GM19193 (cell line): Measurements from ENCODE around the gene ABCC8.

Experiments used
- POLR2A ChIP-seq: IDR thresholded peaks from 4 replicates; pipeline ENCODE4 v1.6.1; 2011; ENCODE audit not compliant: insufficient read depth, insufficient read length; ENCODE audit errors: extremely low read depth

The ABCC8 gene

DNA sequence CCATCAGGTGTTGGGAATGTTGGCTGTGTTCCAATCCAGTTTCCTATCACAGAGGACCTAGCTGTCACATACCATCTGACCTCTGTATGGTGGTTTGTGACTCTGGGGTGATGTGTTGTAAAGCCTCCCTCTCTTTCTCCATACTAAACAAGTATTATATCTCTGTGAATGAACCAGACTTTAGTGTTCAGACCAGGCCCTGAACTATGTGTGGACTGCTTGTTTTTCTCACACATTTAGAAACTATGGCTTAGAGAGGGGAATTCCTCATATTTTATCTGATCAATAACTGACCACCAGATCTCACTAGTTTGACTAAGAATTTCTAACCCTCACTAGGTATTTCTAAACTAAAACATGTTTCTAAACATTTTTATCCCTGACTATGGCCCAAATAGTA is 107.6 kb downstream of the ABCC8 start:
- no peak for TF ChIP-seq POLR2A

DNA sequence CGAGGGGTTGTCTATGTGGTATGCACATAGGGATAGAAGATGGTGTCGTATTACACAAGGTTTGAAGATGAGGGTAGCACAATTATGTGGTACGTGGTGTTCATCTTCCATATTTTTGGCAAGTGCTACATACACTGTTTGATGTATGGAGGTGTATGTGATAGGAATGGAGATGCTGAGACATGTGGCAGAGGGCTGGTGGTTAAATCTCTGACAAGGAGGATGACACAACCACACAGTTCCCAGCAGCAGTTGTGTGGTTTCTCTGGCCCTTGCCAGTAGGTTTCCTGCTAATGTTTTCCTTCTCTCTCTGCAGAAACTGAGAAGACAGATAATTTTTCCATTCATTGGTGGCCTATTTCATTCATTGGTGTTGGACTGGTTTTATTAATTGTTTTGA is 108.1 kb downstream of the ABCC8 start:
- TF ChIP-seq POLR2A, result no peak

DNA sequence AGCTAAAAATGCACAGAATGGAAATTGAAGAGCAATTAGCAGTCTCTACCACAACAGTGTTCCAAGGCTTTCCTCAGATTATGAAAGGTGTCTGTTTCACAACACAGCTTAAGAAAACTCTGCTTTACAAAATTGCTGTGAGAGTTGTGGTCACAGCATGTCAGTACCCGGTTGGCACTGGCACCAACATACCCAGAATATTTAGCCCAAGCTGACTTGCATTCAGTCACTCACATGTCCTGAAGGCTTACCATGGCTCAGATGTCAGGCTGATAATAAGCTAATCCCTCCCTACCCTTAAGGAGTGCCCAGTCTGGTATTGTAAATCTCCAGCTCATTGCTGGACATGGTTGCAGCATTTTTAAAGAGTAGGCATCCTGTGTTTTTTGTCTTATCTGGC is 110.2 kb downstream of the ABCC8 start:
- no peak for TF ChIP-seq POLR2A

DNA sequence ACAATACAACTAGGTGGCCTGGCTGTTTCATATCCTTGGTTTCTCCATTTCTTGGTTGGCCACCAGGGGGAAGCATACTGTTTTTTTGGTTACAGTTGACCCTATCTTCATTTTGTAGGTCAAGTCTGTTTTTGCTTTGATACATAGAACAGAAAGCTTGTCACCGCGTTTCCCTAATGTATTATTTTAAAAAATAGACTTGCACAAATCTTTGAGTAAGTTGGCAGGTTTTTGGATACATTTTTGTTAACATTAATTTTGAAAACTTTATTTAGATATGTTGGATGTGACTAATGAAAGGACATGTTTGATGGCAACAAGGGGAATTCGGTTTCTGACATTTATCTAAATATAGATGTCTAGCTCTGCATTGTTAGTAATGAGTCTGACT is 122.0 kb downstream of the ABCC8 start:
- no peak for TF ChIP-seq POLR2A

DNA sequence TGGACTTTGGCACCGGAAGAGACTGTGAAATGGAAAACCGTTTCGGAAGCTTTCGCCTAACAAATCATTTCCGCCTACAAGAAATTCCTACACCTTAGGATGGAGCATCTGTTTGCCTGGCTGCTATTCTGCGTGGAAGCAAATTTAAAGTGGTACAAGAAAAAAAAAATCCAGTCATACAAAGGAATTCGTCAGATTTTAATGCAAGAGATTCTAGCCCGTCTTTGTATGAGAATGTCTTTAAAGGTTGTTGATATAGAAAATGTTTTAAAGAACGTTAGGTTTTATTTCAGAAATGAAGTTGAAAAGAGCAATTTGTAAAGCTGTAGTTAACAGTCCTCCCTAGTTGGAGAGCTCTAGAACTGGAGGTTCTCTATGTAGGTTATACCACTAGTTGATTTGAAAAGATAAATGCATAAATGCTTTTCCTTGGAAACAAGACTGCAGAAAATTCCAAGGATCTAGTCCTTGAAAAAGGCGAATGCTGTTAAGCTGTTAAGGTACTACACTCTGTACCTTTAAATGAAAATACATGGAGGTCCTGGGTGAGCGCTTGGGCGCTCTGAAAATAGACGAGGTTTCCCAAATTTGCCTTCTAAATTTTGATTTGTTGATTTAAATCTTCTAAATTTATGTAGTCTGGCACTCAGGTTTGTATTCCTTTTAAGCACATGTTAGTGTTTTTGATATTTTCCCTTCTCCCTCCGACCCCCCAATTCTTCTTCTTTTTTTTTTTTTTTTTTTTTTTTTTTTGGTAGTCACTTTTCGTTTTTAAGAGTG is 122.6 kb downstream of the ABCC8 start:
- TF ChIP-seq POLR2A, result no peak

DNA sequence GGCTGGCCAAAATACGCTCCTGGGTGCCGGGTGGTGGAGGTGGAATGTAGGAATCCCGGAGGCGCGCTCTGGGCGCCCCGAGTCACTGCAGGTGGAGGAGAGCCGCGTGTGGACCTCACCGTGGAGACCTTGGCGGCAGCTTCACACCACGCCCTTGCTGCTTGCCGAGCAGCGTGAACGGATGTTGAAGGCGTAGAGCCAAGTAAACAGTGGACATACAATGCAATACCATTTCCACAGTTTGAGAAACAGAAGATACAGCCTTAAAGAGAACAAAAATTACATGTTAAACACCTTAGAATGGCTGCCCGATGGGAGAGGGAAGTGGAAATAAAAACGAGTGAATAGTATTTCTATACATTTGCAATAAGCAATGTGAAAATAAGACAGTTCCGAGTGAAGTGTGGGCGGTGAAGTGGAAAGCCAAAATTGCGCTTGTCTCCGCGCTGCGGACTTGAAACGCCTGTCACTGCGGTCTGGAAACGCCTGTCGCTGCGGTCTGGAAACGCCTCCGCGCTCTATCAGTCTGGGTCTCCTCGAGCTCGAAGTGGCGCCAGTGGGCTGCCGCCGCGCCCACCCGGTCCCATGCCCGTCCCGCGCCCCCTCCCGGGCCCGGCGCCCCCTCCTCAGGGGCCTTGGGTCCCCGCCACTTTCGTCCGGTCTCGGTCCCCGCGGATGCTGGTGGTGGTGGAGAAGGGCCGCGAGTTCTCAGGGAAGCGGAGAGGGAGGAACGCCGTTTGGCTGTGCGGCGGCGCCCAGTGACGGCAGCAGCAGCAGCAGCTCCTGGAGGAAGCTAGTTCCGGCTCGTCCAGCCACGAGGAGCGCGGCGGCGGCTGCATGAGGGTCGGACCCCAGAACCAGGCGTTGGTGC is 123.5 kb downstream of the ABCC8 start:
- TF ChIP-seq POLR2A, result no peak

DNA sequence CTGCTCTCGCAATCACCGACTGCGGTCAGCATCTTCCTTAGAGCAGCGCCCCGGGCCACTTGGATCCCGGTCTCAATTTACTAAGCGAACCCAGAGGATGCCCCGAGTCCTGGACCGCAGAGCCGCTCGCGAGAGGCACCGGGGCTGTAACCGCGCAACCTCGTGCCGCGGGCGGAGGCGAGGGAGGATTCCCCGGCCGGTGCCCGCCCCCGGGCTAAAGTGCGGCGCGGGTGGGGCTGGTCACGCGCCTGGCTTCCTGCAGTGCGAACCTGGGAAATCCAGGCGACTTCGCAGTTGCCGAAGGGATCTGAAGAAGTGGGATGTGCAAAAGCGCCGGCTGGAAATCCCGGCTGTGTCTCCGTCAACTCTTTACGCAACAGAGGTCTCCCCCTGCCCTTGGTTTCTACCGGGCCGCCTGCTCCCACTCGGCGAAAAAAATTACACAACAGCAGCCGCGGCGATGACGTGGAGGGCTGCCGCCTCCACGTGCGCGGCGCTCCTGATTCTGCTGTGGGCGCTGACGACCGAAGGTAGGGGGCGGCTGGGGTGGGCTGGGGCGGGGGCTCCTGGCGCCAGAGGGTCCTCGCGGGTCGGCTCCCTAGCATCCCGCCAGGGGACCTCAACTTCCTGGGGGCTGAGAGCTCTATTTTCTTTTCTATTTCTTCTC is 125.0 kb downstream of the ABCC8 start, which contains the start of gene NCR3LG1:
Gene NCR3LG1 (plus strand): TSS at position 291 of the 667 bp plus-strand sequence. CDS start 170 bp downstream, at position 461.
- TF ChIP-seq POLR2A, result no peak

DNA sequence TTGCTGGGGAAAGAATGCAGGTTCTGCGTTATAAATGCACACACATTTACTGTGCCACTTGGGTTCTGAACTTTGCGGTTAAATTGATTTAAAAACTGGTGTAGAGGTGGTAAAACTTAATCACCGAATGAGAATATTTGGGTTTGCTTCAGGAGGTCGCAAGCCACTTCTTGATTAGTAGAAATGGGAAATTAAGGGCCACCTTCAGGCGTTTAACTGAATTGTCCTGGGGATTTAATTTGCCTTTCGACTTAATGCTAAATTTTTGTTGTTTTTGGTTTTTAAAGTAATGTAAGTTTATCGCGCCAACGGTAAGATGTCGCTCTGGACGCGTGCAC is 125.5 kb downstream of the ABCC8 start:
- no peak for TF ChIP-seq POLR2A

DNA sequence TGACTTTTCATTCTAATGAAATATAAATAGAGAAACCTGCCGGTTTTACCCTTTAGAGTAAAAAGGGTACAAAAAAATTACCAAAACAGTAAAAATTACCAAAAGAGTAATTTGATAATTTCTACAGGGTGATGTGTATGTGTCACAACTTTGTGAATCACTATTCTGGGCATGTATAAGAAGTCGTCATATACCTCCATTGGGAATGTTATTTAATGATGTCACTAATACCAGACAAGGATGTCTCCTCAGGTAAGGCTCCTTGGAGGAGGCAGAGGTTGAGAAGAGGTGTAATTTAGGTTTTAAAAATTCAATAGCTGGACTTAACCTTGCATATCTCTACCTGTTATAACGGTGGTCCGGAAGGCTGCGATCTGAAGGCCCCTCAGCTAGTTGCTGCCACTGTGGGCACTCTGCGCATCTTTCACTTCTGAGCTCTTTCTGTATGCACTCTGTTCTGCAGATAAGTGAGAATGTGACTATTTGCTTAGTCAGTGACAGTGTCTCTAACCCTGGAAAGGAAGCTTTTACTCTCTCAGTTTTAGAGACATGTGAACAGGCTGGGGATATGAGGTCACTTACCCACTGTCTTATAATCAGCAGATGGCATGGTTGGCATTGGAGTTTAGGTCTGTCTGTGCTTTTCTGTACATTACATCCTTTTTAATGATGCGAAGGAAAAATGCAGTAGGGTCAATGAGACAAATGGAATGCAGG is 126.0 kb downstream of the ABCC8 start:
- TF ChIP-seq POLR2A, result no peak

DNA sequence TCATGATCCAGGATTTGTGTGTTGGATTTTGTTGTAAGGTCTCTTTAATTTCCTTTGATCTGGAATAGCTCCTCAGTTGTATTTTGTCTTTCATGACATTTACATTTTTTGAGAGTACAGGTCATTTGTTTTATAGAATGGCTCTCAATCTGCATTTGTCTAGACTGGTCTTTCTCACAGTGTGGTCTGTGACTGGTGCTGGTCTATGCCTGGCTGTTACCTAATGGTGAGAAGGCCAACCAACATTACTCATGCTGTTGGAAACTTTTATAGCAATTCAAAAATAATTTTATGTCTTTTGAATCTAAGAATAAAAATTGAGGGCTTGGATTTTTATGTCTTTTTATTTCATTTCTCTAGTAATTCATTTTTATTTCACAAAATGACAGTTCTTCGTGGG is 129.0 kb downstream of the ABCC8 start:
- no peak for TF ChIP-seq POLR2A

DNA sequence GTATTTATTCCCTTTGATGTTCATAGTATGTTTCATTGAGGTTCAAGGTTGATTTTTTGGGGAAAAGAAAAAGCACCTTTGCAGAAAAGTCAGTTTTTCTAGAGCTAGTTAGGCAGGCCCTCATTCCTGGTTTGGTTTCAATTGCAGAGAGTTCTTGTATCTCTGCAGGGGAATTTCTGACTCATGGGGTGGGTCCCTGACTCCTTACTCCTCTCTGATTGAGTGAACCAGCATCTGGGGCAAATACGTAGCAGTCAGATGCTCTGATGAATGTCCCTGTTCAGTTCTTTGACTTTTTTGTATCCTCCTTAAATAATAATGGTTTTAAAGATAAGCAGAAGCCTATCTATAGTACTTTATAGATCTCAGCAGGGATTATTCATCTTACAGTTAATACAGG is 132.7 kb downstream of the ABCC8 start:
- no peak for TF ChIP-seq POLR2A

DNA sequence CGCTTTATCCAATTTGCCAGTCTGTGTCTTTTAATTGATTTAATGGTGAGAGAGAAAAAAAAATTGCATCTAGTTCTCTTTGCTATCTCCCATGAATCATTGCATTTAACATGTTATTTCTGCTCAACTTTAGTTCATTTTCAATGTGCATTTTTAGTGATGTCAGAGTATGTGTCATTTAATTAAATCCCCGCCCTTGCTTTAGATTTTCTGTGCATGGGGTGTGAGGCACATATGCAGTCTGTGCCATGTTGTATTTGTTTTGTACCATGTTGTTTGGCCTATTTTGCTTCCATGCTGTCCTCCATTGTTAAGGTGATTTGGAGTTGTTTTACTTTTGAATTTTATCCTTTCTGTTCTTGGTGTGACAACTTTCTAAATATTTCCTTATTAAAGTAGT is 133.4 kb downstream of the ABCC8 start:
- no peak for TF ChIP-seq POLR2A
